Left forelimb (tissue), 1 donor: Measurements from ENCODE around the gene CDH13.

Source experiments
- DNase-seq: peaks from one replicate; pipeline ENCODE4 v3.0.0-alpha.2; 2018; ENCODE audit warnings: low spot score

The CDH13 gene

DNA sequence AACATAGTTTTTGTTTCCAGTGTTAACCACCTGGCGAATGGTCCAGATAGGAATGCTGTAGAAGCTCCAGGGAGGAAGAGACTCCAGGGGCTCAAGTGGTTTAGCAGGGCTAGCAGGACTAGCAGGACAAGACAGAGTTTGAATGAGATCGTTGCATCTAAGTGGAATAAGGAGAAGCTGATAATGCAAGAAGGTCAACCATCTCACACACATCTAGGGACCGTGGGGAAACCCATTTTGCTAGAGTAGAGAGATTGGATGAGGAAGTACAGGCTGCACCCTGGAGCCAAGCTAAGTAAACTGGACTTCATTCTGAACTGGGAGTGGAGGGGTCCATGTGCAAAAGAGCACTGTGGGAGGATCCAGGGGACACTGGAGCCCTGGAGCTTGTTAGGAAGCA lies 1094.9 kb downstream of the CDH13 start:
- no peak for DNase-seq

DNA sequence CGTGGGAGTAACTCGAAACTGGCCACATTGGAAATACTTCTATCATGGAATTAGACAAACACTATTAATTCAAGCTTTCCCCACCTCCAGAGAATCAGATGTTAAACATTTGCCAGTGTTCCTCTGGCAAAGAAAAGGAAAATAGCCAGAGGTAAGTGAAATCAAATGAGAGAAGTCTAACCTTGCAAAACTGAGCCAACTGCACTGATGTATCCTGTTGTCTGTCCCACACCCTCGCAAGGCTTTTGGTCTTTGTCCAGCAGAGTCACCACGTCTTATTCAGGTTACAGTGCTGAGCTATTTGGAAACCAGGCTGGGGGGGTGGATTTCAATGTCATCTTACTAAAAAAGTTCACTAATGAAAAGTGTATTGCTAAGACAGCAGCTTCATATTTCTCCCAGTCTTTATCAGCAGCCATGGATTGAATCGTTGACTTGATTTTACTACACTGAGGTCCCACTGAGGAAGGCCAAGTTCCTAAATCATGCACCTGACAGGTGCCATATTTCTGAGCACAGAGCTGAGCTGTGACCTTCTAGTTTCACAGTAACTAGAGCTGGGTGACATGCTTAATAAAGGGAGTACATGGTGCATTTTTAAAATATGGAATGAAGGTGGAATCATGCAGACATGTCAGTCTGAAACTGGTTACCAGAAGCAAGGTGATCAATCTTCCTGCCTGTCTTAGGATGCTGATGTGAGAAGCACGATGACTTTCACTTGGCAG lies 1095.9 kb downstream of the CDH13 start:
- no peak for DNase-seq

DNA sequence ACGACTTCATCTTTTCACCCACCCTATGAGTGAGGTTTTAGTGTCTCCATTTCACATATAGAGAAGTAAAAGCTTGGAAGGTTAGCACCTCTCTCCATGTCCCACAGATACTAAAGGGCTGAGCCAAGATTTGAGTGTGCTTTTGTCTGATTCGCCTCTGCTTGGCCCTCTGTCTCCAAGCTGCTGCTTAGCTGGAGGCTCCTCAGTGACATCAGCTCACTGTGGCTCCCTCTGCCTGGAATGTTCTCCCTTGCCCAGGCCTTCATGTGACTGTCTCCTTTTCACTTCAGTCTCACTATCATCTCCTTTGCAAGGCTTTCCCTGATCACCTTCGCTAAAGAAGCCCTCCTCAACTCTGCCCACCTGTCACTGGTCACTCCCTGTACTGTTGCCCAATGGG lies 1096.5 kb downstream of the CDH13 start:
- no peak for DNase-seq

DNA sequence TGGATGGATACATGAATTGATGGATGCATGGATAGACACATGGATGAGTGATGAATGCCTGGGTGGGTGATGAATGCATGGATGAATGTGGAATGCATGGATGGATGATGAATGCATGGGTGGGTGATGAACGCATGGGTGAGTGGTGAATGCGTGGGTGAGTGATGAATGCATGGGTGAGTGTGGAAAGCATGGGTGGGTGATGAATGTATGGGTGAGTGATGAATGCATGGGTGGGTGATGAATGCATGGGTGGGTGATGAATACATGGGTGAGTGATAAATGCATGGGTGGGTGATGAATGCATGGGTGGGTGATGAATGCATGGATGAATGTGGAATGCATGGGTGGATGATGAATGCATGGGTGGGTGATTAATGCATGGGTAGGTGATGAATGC lies 1097.1 kb downstream of the CDH13 start:
- no peak for DNase-seq

DNA sequence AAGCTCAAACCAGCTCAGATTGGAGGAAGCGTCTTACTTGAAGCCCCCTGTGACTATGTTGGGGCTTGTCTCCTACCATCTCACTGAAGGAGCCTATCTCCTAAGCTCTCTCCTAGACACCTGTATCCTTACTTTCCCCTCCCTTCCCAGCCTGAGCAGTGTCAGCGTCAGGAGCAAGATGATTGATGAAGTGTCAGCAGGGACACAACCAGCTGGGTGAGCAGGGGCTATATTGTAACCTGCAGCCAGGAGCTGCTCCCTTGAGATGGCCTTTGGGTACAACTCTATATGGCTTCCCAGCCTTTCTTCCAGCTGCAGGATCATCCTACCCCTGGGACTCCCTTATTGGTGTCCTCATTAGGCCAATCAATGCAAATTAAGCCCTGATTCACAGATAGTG lies 1097.8 kb downstream of the CDH13 start:
- DNase-seq = no peak

DNA sequence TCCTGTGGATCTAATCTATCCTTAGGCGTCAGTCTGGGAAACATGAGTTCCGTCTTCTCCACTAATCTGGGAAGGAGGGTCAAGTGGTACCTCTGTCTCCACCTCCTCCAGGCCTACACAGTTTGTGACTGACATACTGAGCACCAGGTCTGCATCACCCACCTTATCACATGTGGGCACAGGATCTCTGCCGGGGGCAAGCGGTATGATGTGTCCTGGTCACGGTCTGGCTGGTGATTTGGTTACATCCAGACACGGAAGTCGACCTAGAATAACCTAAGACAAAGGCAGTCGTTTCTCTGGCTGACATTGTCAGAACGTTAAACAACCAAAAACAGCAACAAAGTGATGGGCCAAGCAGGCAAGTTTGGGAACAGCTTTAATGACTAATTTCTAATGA lies 1098.5 kb downstream of the CDH13 start:
- DNase-seq = no peak

DNA sequence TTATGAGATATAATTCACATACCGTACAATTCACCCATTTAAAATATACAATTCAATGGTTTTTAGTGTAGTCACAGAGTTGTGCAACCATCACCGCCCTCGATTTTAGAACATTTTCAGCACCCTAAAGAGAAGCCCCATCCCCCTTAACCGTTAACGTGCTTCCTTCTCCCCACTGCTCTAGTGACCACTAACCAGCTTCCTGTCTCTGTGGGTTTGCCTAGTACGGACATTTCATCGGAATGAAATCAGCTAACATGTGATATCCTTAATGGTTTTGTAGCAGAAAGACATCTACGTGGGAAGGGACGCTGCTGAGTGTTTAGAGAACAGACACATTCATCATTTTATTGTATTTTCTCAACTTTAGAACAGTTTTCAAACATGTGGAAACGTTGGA lies 1100.2 kb downstream of the CDH13 start:
- DNase-seq = no peak

DNA sequence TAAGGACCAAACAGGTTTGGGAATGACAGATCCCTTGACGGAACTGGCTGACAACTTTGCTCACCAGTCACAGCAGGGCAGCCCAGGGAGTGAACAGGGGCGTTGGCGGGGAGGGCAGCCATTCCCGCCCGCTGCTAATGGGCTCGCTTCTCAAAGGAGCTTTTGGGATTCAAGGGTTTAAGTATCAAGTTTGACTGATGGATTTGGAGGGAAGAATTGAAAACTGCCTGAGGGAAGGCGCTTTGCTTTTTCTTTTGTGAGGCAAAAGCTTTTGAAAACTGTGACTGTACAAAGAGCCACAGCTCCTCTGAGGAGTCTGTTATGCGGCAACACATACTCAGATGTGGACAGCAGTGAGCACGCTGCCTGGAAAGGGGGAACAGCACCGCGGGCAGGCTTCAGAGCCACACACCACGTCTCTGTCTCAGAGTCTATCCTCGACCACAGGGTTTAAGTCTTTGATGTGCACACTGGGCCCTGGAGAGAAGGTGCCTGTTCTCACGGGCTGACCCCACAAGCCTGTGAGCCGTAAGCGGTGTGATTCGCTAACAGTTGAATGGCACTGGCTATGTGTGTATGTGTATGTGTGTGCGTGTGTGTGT lies 1101.1 kb downstream of the CDH13 start:
- DNase-seq = no peak

DNA sequence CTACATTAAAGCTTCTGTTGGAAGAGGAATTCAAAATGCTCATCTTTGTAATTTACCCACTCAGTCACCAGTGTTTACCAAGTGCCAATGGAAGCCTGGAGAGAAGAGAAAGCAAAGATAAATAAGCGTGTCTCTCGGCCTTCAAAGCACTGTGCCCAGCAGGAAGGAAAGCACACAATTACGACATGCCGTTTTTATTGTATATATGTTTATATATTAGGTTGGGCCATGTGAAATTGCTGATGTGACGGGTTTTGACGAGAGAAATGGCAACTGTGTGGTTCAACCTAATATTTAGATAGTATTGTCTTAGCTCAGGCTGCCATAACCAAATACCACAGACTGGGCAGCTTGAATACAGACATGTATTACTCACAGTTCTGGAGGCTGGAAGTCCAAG lies 1101.7 kb downstream of the CDH13 start:
- DNase-seq = no peak

DNA sequence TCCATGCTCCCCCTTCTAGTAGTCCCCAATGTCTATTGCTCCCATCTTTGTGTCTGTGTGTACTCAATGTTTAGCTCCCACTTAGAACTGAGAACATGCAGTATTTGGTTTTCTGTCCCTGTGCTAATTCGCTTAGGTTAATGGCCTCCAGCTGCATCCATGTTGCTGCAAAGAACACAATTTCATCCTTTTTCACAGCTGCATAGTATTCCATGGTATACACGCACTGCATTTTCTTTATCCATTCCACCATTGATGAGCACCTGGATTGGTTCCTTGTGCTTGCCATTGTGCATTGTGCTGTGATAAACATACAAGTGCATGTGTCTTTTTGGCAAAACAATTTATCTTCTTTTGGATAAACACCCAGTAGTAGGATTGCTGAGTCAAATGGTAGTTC lies 1104.0 kb downstream of the CDH13 start:
- DNase-seq = no peak

DNA sequence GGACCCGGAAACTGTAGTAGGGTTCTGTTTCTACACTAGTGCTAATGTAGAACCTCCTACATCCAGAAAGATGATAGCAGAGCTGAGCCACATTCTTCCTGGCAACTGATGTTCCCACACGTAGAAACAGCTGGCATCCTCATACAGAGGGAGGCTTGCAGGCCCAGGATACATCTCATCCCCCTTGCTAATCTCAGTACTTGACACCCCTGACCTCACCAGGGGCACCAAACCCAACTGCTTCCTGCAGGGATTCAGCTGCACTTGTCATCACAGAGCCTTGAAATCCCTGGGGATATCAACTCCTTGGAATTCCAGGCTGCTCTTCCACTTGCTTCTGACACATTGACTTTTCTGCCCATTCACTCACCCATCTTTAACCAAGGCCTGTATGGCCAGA lies 1105.8 kb downstream of the CDH13 start:
- DNase-seq = no peak

DNA sequence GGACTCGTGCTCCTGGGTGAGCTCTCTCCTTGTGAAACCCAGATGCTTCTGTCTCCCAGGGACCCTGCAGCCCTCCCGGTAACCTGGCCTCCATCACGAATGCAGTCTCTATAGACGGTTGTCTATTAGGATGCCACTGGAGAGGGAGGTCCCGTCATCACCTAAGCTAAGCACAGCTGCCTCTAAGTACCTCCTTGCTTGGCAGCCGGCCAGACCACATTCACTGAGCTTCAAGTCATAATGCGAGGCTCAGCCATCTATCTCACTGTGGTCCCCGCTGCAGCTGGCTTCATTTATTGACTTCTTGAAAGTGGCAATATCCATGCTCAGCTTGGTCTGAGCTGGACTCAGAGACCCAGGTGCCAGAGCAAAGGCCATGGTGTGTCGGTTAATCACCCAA lies 1106.5 kb downstream of the CDH13 start:
- DNase-seq = no peak

DNA sequence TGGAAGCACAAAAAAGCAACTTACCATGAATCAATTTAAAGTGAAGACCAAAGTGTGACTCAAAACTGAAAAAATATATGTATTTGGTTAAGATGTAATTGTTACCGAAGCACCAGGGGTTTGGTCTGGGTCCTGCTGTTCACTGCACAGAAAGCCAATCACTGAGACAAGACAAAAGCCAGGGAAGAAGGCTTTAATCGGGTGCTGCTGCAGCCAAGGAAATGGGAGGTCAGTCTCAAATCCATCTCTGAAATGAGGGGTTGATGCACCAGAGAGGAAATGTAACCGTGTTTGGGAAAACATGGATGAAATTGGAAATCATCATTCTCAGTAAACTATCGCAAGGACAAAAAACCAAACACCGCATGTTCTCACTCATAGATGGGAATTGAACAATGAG lies 1107.4 kb downstream of the CDH13 start:
- no peak for DNase-seq

DNA sequence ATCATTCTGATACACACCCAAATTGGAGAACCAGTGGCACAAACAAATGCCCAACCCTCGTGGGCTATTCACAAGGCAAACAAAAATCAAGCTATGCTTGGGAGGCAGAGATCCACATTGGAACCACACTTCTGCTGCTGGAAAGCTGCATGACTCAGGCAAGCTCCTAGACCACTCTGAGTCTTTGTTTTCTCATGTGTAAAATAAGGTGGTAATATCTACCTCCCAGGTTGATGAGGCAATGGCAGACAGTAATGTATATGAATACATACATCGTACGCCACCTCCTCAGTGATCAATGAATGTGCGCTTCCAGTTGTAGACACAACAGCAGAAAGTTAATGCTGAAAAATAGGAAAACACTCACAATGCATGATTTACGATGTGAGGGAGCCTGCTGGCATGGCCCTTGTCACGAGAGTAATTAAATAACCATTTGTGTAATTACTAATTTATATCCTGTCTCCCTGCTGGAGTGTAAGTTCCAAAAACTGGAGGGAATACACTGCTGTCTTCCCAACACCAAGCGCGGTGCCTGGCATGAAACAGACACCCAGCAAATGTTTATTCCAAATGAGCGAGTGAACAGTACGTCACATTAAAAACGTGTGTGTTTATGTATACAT lies 1111.1 kb downstream of the CDH13 start:
- DNase-seq = no peak

DNA sequence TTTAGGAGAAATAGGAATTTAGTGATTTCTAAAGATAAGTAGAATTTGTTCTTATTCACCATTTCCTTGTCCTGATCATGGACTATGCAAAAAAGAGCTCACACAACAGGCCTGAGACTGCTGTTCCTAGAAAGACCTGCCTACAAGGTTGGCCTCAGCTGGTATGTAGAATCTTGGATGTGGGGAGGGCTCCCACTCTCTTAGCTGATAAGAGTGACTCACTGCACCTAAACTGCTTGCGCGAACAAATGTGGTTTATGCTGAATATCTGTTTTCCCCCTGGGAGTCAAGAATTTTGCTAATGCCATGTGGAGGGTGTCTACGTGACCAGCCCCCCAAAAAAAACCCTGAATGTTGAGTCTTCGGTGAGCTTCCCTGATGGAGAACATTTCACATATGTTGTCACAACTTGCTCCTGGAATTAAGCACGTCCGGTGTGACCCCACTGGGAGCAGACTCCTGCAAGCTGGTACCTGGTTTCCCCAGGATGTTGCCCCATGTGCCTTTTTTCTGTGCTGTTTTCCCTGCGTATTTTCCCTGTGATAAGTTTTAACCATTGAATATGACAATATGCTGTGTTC lies 1112.2 kb downstream of the CDH13 start:
- no peak for DNase-seq

DNA sequence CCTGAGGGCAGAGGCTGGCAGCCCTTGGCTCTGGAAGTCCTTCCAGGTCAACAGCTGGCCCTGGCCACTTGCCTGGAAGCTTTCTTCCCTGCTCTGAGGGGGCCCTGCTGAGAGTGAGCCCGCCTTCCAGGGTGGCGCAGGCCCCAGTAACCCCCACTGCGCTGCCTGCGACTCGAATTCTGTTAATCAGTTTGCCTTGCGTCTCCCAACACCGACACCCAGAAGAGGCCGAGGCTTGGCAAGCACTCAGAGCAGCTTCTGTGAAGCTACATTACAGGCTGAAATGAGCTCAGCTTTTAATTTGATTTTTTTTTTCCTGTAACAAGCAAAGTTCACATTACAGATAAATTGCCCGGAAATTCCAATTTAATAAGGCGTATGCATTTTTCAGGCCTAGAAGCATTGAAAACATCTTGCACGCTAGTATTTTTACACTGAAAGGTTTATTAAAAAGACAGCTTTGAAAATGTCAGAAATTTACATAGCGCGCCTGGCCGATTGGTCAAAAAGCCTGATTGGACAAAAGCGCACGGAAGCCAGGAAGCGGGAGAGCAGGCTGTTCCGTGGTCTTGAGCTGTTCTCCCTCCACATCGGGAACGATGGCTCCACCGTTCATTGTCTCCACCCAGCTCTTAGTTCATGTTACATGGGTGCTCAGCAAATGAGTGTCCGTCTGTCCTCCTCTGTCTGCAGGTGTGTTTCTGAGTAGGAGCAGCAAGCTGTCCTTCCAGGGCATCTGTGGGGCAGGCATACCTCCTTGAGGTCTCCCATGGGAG lies 1115.5 kb downstream of the CDH13 start:
- no peak for DNase-seq

DNA sequence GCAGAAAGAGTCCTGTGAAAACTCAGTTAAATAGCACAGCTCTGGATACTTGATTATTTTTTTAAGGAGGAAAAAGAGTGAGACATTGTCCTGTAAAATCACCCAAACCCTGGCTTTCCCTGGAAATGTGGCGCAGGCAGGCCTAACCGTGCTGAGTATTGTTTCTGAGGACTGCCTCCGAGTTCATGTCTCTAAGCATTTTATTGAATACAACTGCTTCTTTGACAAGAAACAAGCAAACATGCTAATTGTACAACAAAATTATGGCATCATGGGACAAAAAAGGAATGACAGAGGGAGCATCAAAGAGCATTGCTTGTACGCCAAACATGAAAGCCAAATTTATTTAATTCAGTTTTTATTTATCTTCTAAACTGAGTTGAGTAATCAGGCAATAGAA lies 1116.5 kb downstream of the CDH13 start:
- DNase-seq = no peak

DNA sequence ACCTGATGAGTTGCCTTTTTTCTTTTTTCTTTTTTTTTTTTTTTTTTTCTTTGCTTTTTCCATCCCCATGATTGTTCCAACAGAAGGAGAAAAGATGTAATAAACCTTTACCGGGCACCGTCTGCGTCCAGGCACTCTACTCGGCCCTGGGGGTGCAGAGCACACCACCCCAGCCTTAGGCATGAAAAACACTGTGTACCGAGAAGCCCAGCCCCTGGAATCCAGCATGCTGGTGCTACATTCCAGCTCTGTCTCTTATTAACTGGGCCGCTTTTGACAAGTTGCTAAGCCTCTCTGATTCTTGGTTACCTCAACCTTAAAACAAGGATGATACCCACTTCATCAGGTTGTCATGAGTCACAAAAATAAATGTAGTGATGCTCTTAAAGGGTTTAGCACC lies 1117.0 kb downstream of the CDH13 start:
- no peak for DNase-seq

DNA sequence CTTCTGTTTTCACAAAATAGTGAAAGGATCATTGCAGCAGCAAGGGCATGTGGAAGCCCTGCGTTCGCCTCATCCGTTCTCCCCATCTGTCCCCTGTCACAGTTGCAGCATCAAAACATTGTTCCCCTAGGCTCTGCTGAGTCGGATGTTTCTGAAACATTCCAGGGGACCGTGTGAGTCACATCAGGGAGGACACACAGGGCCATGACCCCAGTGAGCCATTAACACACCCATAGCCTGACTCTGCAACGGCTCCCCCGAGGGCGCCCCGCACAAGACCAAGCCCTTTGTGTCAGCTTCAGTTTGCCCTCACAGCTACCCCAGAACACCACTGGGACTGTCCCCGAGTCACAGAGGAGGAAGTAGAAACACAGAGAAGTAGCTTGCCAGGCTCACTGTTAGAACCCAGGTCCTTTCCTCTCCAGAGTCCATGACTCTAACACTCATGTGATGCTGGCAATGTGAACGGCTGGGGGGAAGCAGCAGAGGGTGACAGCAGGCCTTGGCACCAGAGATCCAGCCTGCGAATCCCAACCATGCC lies 1117.7 kb downstream of the CDH13 start:
- DNase-seq = no peak

DNA sequence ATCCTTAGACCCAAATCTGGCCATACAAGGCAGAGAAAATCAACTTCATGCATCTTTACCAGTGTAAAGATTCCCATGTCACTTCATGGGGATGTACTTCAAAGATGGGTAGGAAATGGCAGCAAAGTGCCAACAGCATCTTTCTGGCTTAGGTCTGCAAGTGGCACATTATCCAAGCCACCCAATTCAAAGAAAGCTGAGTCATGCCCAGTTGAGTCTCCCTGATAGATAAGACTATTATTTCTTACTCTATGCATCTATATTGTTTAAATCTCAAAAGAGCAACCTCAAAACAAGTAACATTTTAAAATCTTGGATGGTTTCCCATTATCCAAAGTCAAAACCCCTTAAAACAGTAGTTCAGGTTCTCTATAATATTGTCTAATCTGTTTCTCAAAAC lies 1119.8 kb downstream of the CDH13 start:
- DNase-seq = no peak

DNA sequence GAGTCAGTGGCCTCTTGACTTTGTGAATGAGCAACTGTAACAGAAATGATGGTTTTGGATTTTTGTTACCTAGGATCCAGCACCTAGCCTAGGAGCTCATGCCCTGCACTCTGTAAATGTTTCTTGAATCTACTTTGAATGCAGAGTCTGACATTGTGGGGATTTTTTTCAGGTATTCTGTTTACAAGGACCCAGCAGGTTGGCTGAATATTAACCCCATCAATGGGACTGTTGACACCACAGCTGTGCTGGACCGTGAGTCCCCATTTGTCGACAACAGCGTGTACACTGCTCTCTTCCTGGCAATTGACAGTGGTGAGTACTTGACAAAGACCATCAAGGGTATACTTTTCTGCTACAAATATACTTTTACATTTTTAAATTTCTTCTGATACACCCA lies 1121.2 kb downstream of the CDH13 start:
- DNase-seq = no peak

DNA sequence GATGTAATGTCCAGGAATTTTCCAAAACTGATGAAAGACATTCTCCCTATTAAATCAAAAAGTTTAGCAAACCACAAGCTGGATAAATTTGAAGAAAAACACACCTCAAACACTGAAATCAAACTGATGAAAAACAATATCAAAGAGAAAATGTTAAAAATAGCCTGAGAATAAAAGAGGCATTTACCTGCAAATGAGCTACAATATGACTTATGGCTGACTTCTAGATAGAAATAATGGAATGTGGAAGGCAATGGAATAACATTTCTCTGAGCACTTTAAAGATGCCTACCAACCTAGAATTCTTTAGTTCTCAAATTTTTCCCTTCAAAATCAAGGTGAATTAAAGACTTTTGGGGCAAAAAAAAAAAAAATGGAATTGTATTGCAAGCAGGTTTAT lies 1128.6 kb downstream of the CDH13 start:
- DNase-seq = no peak
